CD14-positive monocyte (primary cell): ENCODE results near the gene ZNF354B. TPM values are rescaled to one million over a fixed set of nuclear protein-coding genes. Genes with fewer than 3 reads are reported as not detected.

ENCODE experiments used
- DNase-seq, 3 donors: peaks; one replicate each; pipeline ENCODE4 v3.0.0-alpha.2; 2011 to 2022
- H2AFZ ChIP-seq: 2 replicates; pipeline ENCODE4 v1.6.0; 2012; ENCODE audit warnings: mild to moderate bottlenecking, low read depth, low read length, inconsistent platforms; ENCODE audit not compliant: insufficient read depth, poor library complexity, severe bottlenecking
- H3K27ac ChIP-seq, 2 donors: 1 replicate in 1 of 2; 2 replicates in 1 of 2; pipeline ENCODE4 v1.5.1; 2012 to 2013; ENCODE audit warnings: low read length in 2 of 2, control low read depth in 1 of 2, inconsistent platforms in 1 of 2, low read depth in 1 of 2, mild to moderate bottlenecking in 1 of 2
- H3K27me3 ChIP-seq, 2 donors: one replicate each; pipeline versions ENCODE4 v1.6.0 to v1.6.1; 2011 to 2013; ENCODE audit warnings: low read length in 2 of 2; ENCODE audit not compliant: control insufficient read depth in 2 of 2, insufficient read depth in 2 of 2
- H3K36me3 ChIP-seq, 2 donors: replicated peaks in 1 of 2; 1 replicate in 1 of 2; 2 replicates in 1 of 2; pipeline versions ENCODE4 v1.5.1 to v1.6.1; 2012 to 2013; ENCODE audit warnings: low read length in 2 of 2, control low read depth in 1 of 2, inconsistent platforms in 1 of 2, mild to moderate bottlenecking in 1 of 2; ENCODE audit not compliant: insufficient read depth in 2 of 2, control insufficient read depth in 1 of 2
- H3K4me1 ChIP-seq, 2 donors: 1 replicate in 1 of 2; 2 replicates in 1 of 2; pipeline versions ENCODE4 v1.5.1 to v1.6.1; 2012 to 2013; ENCODE audit warnings: low read length in 2 of 2, control low read depth in 1 of 2, inconsistent platforms in 1 of 2, mild to moderate bottlenecking in 1 of 2, moderate library complexity in 1 of 2; ENCODE audit not compliant: insufficient read depth in 2 of 2, control insufficient read depth in 1 of 2
- H3K4me2 ChIP-seq: replicated peaks from 2 replicates; pipeline ENCODE3; 2012; ENCODE audit warnings: low read length, moderate library complexity, mild to moderate bottlenecking; ENCODE audit not compliant: poor library complexity, severe bottlenecking; ENCODE audit errors: extremely low read depth
- H3K4me3 ChIP-seq, 3 experiments: fragments of 200-600 bp in 1 of 3; sonication (generic) in 1 of 3; replicated peaks in 1 of 3; 1 replicate in 2 of 3; 2 replicates in 1 of 3; pipeline ENCODE4 v1.5.1; 2011 to 2013; ENCODE audit warnings: low read length in 3 of 3, mild to moderate bottlenecking in 3 of 3, control low read depth in 2 of 3, low read depth in 2 of 3, inconsistent platforms in 1 of 3, moderate library complexity in 1 of 3
- H3K79me2 ChIP-seq: 2 replicates; pipeline ENCODE4 v1.6.0; 2012; ENCODE audit warnings: mild to moderate bottlenecking, control low read depth, inconsistent platforms, low read length, moderate library complexity; ENCODE audit not compliant: insufficient read depth
- H3K9ac ChIP-seq: 2 replicates; pipeline ENCODE4 v1.6.0; 2017; ENCODE audit warnings: low read length, mild to moderate bottlenecking; ENCODE audit not compliant: insufficient read depth, poor library complexity, severe bottlenecking
- H3K9me3 ChIP-seq, 2 donors: replicated peaks in 1 of 2; 1 replicate in 1 of 2; 2 replicates in 1 of 2; pipeline versions ENCODE4 v1.5.1 to v1.6.1; 2012 to 2013; ENCODE audit warnings: low read length in 2 of 2, control low read depth in 1 of 2; ENCODE audit not compliant: control insufficient read depth in 1 of 2, insufficient read depth in 1 of 2
- H4K20me1 ChIP-seq: 2 replicates; pipeline ENCODE4 v1.6.0; 2012; ENCODE audit warnings: mild to moderate bottlenecking, low read length, control low read depth, moderate library complexity; ENCODE audit not compliant: insufficient read depth
- H3K27ac Mint-ChIP-seq, 7 donors: one replicate each; pipeline ENCODE4 v1.8.0; 2020; ENCODE audit warnings: mild to moderate bottlenecking in 7 of 7, mixed read lengths in 7 of 7, moderate library complexity in 6 of 7, inconsistent platforms in 2 of 7
- H3K27me3 Mint-ChIP-seq, 3 donors: one replicate each; pipeline ENCODE4 v1.8.0; 2021 to 2022; ENCODE audit warnings: low read depth in 3 of 3, mild to moderate bottlenecking in 3 of 3, mixed read lengths in 3 of 3, moderate library complexity in 3 of 3, inconsistent platforms in 1 of 3
- H3K36me3 Mint-ChIP-seq, 2 donors: one replicate each; pipeline ENCODE4 v1.8.0; 2020; ENCODE audit warnings: mixed read lengths in 2 of 2, inconsistent platforms in 1 of 2, mild to moderate bottlenecking in 1 of 2
- H3K4me1 Mint-ChIP-seq: one replicate; pipeline ENCODE4 v1.8.0; 2020; ENCODE audit warnings: mild to moderate bottlenecking, mixed read lengths
- H3K4me3 Mint-ChIP-seq, 2 donors: one replicate each; pipeline ENCODE4 v1.8.0; 2020; ENCODE audit warnings: mild to moderate bottlenecking in 2 of 2, mixed read lengths in 2 of 2, moderate library complexity in 1 of 2
- H3K9me3 Mint-ChIP-seq, 7 donors: one replicate each; pipeline ENCODE4 v1.8.0; 2020 to 2022; ENCODE audit warnings: mixed read lengths in 7 of 7, mild to moderate bottlenecking in 6 of 7, moderate library complexity in 6 of 7, inconsistent platforms in 2 of 7
- CTCF ChIP-seq: fragments of 200-600 bp; IDR thresholded peaks from one replicate; pipeline ENCODE4 v1.8.0; 2022; ENCODE audit warnings: antibody characterized with exemption, mild to moderate bottlenecking
- WGBS: methylation state at CpG from one replicate; pipeline ENCODE4 v1.1.5; 2013; ENCODE audit warnings: missing lambda C conversion rate; ENCODE audit not compliant: insufficient coverage; 5-methylcytosine and 5-hydroxymethylcytosine counted together
- intact Hi-C, 2 donors: fragments of 100-400 bp; cut with micrococcal nuclease; formaldehyde crosslinking; loops; one replicate each; pipeline versions ENCODE4 v1.15.0 to v1.15.1; 2023
- polyA plus RNA-seq, 3 donors: library from polyadenylated mRNA; depleted of rRNA in 1 of 3; unstranded in 2 of 3; stranded (reverse) in 1 of 3; fragments of 300-500 nt in 2 of 3; fragments of >200 nt in 1 of 3; fragmentation: Illumina TruSeq in 2 of 3; gene quantifications; 1 replicate in 2 of 3; 2 replicates in 1 of 3; pipeline ENCODE4 v1.2.3, GENCODE V29; 2012 to 2021

ZNF354B gene
- polyA plus RNA-seq, 3 donors: 0.94 to 12.0 (median 1.1) TPM

- H3K27ac ChIP-seq: no peak overlapping the region
- H3K36me3 Mint-ChIP-seq: no peaks in the 10 kb centered on the region
- H3K27me3 Mint-ChIP-seq: peaks cover 2 to 18% (median 11%) of the 10 kb centered on the region in 3 donors
- H2AFZ ChIP-seq: no peak overlapping the region
- H3K79me2 ChIP-seq: no peaks in the 10 kb centered on the region
- H3K4me1 ChIP-seq: no peaks in the 10 kb centered on the region
- H3K27me3 ChIP-seq: peaks cover 2 to 3% of the 10 kb centered on the region in 2 donors
- intact Hi-C loops: no loop called here
- H3K9me3 ChIP-seq: peaks cover 0 to 8% of the 10 kb centered on the region in 2 donors
- H3K4me3 ChIP-seq: no peak overlapping the region
- H3K4me2 ChIP-seq: no peak overlapping the region
- WGBS: no CpG with 5 or more reads among the region's 5 CpGs
- H3K27ac Mint-ChIP-seq: no peak overlapping the region
- H3K9ac ChIP-seq: no peak overlapping the region
- no peak overlapping the region for H3K4me3 Mint-ChIP-seq
- no peaks in the 10 kb centered on the region for H4K20me1 ChIP-seq
- TF ChIP-seq CTCF: no peak
- H3K9me3 Mint-ChIP-seq: peaks cover 10 to 43% (median 17%) of the 10 kb centered on the region in 7 donors
- H3K4me1 Mint-ChIP-seq: peaks cover 2% of the 10 kb centered on the region
- H3K36me3 ChIP-seq: no peaks in the 10 kb centered on the region
- DNase-seq: no peak
Observed at GRCh38 chr5:178849316-178849715, 10.4 kb upstream of the ZNF354B start.

DNA sequence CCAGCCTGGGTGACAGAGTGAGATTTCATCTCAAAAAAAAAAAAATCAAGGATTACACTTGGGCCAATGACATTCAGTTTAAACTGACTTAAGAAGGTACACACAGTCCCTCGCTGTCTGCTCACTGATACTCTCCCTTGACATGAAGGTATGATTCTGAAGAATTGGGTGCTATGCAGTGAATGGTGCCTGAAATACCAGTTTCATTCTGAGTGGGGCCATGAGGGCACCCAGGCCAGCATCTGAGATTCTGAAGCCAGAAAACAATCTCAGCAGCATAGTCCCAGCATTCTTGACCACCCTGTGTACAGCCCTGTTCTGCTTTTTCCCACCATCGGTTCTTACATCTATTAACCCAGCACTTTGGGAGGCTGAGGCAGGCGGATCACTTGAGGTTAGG lies 7.8 kb upstream of the ZNF354B start:
- Histone ChIP-seq H3K9me3 (peaks cover 0 to 8% of the 10 kb centered on the region in 2 donors), H3K36me3 (no peaks in the 10 kb centered on the region), H3K9ac (no peak overlapping the region), H4K20me1 (no peaks in the 10 kb centered on the region), H3K79me2 (no peaks in the 10 kb centered on the region), H3K27me3 (peaks cover 2 to 3% of the 10 kb centered on the region in 2 donors), H2AFZ (no peak overlapping the region), H3K4me3 (no peak overlapping the region), H3K4me1 (no peaks in the 10 kb centered on the region), H3K4me2 (no peak overlapping the region), H3K27ac (no peak overlapping the region)
- H3K27me3 Mint-ChIP-seq: peaks cover 2 to 18% (median 11%) of the 10 kb centered on the region in 3 donors
- H3K4me1 Mint-ChIP-seq: peaks cover 2% of the 10 kb centered on the region
- TF ChIP-seq CTCF: no peak
- DNase-seq: no peak
- peaks cover 9 to 48% (median 17%) of the 10 kb centered on the region in 7 donors for H3K9me3 Mint-ChIP-seq
- 83% methylated on average over 2 of the region's 3 CpGs for WGBS
- intact Hi-C loops: no loop called here
- no peak overlapping the region for H3K27ac Mint-ChIP-seq
- no peak overlapping the region for H3K4me3 Mint-ChIP-seq
- no peaks in the 10 kb centered on the region for H3K36me3 Mint-ChIP-seq
